Panc1 (cell line): ENCODE measurements around the gene PCLO. TPM values are rescaled to one million over a fixed set of nuclear protein-coding genes. Genes with fewer than 3 reads are reported as not detected.

Experiments
- ATAC-seq: fragments of 200-7000 bp; cut with Tn5 transposase; 2 replicates; pipeline ENCODE4 v1.9.1; 2020; ENCODE audit warnings: mild to moderate bottlenecking, moderate library complexity
- BruUV-seq: library from RNA; stranded (reverse); fragments of 400-500 nt; replicated peaks from 2 replicates; lab custom pipeline; 2021; lab: Mats Ljungman, UMichigan
- CTCF ChIA-PET: fragments of 300-600 bp; sonication (Branson Sonifier 250); formaldehyde crosslinking; loops from one replicate; lab custom pipeline; 2022; ENCODE audit warnings: antibody characterized with exemption; lab: Charles Lee
- POLR2A ChIA-PET: fragments of 300-600 bp; sonication (Branson Sonifier 250); formaldehyde crosslinking; loops from one replicate; lab custom pipeline; 2022; ENCODE audit warnings: antibody characterized with exemption; lab: Charles Lee
- DNase-seq: peaks from one replicate; pipeline ENCODE4 v3.0.0-alpha.2; 2010; ENCODE audit warnings: low read depth, low spot score
- H3K27ac ChIP-seq: 2 replicates; pipeline ENCODE4 v1.5.1; 2011; ENCODE audit warnings: mild to moderate bottlenecking, low read length, inconsistent platforms
- H3K27me3 ChIP-seq: fragments of 200-500 bp; sonication (Bioruptor generic); 2 replicates; pipeline ENCODE4 v1.6.0; 2014; ENCODE audit warnings: low read length, inconsistent platforms; ENCODE audit not compliant: control insufficient read depth, insufficient read depth
- H3K36me3 ChIP-seq: fragments of 200-500 bp; sonication (Bioruptor generic); 2 replicates; pipeline ENCODE4 v1.5.1; 2014; ENCODE audit warnings: inconsistent platforms, mild to moderate bottlenecking, low read length, moderate library complexity; ENCODE audit not compliant: control insufficient read depth, insufficient read depth
- H3K4me1 ChIP-seq: 2 replicates; pipeline ENCODE4 v1.5.1; 2011; ENCODE audit warnings: inconsistent platforms, mild to moderate bottlenecking, low read length, moderate library complexity; ENCODE audit not compliant: control insufficient read depth, insufficient read depth
- H3K4me3 ChIP-seq, 2 experiments: 2 replicates each; pipeline ENCODE4 v1.5.1; 2011 to 2012; ENCODE audit warnings: low read depth in 2 of 2, low read length in 2 of 2, mild to moderate bottlenecking in 2 of 2, inconsistent platforms in 1 of 2, moderate library complexity in 1 of 2
- H3K9me3 ChIP-seq: fragments of 200-500 bp; sonication (Bioruptor generic); 2 replicates; pipeline ENCODE4 v1.5.1; 2014; ENCODE audit warnings: low read depth, mild to moderate bottlenecking, inconsistent platforms, low read length, moderate library complexity; ENCODE audit not compliant: control insufficient read depth, insufficient read depth
- POLR2AphosphoS5 ChIP-seq: IDR thresholded peaks from 2 replicates; pipeline ENCODE4 v1.6.1; 2012; ENCODE audit warnings: mild to moderate bottlenecking, low read depth, low read length, moderate library complexity
- SIN3A ChIP-seq: IDR thresholded peaks from 2 replicates; pipeline ENCODE4 v1.6.1; 2012; ENCODE audit warnings: low read depth, mild to moderate bottlenecking, low read length, moderate library complexity, borderline replicate concordance; ENCODE audit not compliant: insufficient read depth
- TCF7L2 ChIP-seq: IDR thresholded peaks from 2 replicates; pipeline ENCODE4 v1.6.1; 2011; ENCODE audit warnings: mild to moderate bottlenecking, low read depth, low read length, inconsistent platforms
- in situ Hi-C: cut with HindIII; loops from 2 replicates; pipeline ENCODE4 v1.10.0; 2016; ENCODE audit warnings: low sequenced_read_pairs, low pct_unique_long_range_greater_than_20kb
- intact Hi-C: fragments of 100-400 bp; cut with micrococcal nuclease; formaldehyde crosslinking; loops from one replicate; pipeline ENCODE4 v1.10.0; 2022; ENCODE audit not compliant: unreplicated experiment
- total RNA-seq: library from RNA; stranded (reverse); gene quantifications from one replicate; pipeline ENCODE4 v1.2.1, GENCODE V29; 2021; ENCODE audit not compliant: unreplicated experiment
- TF ChIP-seq, protein P1 (sequence below): fragments of 450-650 bp; IDR thresholded peaks from 2 replicates; pipeline ENCODE4 v1.5.1; 2017; ENCODE audit warnings: mild to moderate bottlenecking
- TF ChIP-seq, protein P2 (sequence below), 2 experiments: IDR thresholded peaks; 2 replicates each; pipeline ENCODE4 v1.6.1; 2011 to 2012; ENCODE audit warnings: low read depth in 2 of 2, control low read depth in 1 of 2, low read length in 1 of 2, mild to moderate bottlenecking in 1 of 2, moderate library complexity in 1 of 2; ENCODE audit not compliant: insufficient read depth in 1 of 2

The PCLO gene
- total RNA-seq, 1 experiment from 2014 or later: 1.1 TPM

DNA sequence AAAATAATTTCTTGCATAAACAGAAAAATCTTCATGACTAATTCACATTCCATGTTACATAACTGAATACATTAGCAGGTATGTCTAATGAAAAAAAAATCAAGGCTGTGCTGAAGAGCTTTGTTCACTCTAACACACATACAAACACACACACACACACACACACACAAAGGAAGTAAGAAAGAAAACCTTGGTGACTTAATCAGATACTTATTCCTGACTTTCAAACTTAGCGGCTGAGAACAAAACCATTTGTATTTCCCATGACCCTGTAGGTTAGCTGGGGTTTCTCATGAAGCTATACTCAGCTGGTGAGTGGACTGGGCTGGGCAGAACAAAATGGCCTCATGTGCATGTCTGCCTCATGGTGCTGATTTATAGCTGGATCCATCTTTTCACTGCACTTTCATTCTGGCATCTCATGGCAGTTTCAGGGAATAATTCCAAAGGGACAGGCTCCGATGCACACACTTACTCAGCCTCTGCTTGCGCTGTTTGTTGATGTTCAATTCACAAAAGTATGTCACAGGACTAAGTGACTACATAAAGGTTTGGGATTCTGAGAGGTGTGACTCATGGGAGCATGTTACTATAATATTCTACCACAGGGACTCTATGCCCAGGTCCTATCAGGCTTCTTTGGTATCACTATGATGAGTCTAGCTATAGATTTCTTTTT lies 161.2 kb downstream of the PCLO start:
- Histone ChIP-seq H3K27ac (no peak overlapping the region), H3K27me3 (no peaks in the 10 kb centered on the region), H3K4me1 (no peaks in the 10 kb centered on the region), H3K4me3 (no peak overlapping the region), H3K36me3 (no peaks in the 10 kb centered on the region), H3K9me3 (0 out of 2 replicates have a peak, but pooled peaks cover 8% of the 10 kb centered on the region)
- no TSS peak for BruUV-seq
- TF ChIP-seq POLR2AphosphoS5: no peak
- TF ChIP-seq, protein P1, sequence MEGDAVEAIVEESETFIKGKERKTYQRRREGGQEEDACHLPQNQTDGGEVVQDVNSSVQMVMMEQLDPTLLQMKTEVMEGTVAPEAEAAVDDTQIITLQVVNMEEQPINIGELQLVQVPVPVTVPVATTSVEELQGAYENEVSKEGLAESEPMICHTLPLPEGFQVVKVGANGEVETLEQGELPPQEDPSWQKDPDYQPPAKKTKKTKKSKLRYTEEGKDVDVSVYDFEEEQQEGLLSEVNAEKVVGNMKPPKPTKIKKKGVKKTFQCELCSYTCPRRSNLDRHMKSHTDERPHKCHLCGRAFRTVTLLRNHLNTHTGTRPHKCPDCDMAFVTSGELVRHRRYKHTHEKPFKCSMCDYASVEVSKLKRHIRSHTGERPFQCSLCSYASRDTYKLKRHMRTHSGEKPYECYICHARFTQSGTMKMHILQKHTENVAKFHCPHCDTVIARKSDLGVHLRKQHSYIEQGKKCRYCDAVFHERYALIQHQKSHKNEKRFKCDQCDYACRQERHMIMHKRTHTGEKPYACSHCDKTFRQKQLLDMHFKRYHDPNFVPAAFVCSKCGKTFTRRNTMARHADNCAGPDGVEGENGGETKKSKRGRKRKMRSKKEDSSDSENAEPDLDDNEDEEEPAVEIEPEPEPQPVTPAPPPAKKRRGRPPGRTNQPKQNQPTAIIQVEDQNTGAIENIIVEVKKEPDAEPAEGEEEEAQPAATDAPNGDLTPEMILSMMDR: no peak
- POLR2A ChIA-PET: no interaction called here
- intact Hi-C loops: no loop called here
- DNase-seq (no peak), ATAC-seq (no peak)
- in situ Hi-C loops: no loop called here
- CTCF ChIA-PET: no interaction called here

DNA sequence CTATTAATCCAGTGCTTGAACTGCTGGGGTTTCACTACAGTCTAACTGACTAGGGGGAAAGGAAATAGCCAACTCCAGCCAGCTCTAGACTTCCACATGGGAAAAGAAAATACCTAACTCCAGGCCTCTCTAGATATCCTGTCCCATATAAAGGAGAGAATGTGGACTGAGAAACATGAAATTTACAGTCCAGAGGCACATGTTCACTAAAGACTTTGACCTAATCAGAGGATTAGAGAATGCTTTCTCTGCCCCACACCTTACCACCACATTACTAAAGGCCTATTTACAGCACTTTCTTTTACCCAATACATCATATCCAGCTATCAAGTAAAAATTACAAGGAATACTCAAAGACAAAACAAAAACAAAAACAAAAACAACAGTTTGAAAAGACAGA lies 164.2 kb downstream of the PCLO start:
- no peaks in the 10 kb centered on the region for H3K36me3 ChIP-seq
- DNase-seq (no peak), ATAC-seq (no peak)
- no peak overlapping the region for H3K27ac ChIP-seq
- 0 out of 2 replicates have a peak, but pooled peaks cover 8% of the 10 kb centered on the region for H3K9me3 ChIP-seq
- no peak overlapping the region for H3K4me3 ChIP-seq
- in situ Hi-C loops: no loop called here
- ChIA-PET POLR2A (no interaction called here), CTCF (no interaction called here)
- intact Hi-C loops: no loop called here
- no TSS peak for BruUV-seq
- H3K27me3 ChIP-seq: no peaks in the 10 kb centered on the region
- TF ChIP-seq SIN3A: no peak
- H3K4me1 ChIP-seq: no peaks in the 10 kb centered on the region

GRCh38 chr7:82985144-82985802 lies 177.4 kb downstream of the PCLO start:
- in situ Hi-C loops: no loop called here
- H3K9me3 ChIP-seq: no peaks in the 10 kb centered on the region
- H3K4me3 ChIP-seq: no peak overlapping the region
- no peaks in the 10 kb centered on the region for H3K27me3 ChIP-seq
- ChIA-PET POLR2A (no interaction called here), CTCF (no interaction called here)
- DNase-seq (no peak), ATAC-seq (no peak)
- no TSS peak for BruUV-seq
- H3K4me1 ChIP-seq: no peaks in the 10 kb centered on the region
- intact Hi-C loops: no loop called here
- no peaks in the 10 kb centered on the region for H3K36me3 ChIP-seq
- TF ChIP-seq TCF7L2: no peak
- TF ChIP-seq, protein P2, sequence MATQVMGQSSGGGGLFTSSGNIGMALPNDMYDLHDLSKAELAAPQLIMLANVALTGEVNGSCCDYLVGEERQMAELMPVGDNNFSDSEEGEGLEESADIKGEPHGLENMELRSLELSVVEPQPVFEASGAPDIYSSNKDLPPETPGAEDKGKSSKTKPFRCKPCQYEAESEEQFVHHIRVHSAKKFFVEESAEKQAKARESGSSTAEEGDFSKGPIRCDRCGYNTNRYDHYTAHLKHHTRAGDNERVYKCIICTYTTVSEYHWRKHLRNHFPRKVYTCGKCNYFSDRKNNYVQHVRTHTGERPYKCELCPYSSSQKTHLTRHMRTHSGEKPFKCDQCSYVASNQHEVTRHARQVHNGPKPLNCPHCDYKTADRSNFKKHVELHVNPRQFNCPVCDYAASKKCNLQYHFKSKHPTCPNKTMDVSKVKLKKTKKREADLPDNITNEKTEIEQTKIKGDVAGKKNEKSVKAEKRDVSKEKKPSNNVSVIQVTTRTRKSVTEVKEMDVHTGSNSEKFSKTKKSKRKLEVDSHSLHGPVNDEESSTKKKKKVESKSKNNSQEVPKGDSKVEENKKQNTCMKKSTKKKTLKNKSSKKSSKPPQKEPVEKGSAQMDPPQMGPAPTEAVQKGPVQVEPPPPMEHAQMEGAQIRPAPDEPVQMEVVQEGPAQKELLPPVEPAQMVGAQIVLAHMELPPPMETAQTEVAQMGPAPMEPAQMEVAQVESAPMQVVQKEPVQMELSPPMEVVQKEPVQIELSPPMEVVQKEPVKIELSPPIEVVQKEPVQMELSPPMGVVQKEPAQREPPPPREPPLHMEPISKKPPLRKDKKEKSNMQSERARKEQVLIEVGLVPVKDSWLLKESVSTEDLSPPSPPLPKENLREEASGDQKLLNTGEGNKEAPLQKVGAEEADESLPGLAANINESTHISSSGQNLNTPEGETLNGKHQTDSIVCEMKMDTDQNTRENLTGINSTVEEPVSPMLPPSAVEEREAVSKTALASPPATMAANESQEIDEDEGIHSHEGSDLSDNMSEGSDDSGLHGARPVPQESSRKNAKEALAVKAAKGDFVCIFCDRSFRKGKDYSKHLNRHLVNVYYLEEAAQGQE (IDR thresholded peaks at IDR 0.05; ENCODE audit: insufficient read depth in 1 of 2, low read depth in 2 of 2, low read length in 1 of 2): no peak
- TF ChIP-seq, protein P1: no peak
- no peak for TF ChIP-seq SIN3A
- no peak for TF ChIP-seq POLR2AphosphoS5
- no peak overlapping the region for H3K27ac ChIP-seq
